GM12892 (cell line): Measurements from ENCODE around the gene PLEKHG1.

ENCODE experiments used
- DNase-seq: peaks from one replicate; pipeline ENCODE4 v3.0.0; 2011; ENCODE audit not compliant: insufficient read length
- FAIRE-seq: peaks from 2 replicates; lab custom pipeline; 2011; peaks lifted over from hg19 to GRCh38; lab: Jason Lieb, UNC
- POLR2A ChIP-seq: IDR thresholded peaks from 2 replicates; pipeline ENCODE4 v1.6.1; 2011; ENCODE audit warnings: low read depth, low read length, control low read depth
- POLR2AphosphoS5 ChIP-seq: IDR thresholded peaks from 2 replicates; pipeline ENCODE4 v1.6.1; 2011; ENCODE audit warnings: low read depth, low read length, control low read depth
- TAF1 ChIP-seq: IDR thresholded peaks from 2 replicates; pipeline ENCODE4 v1.6.1; 2011; ENCODE audit warnings: low read depth, mild to moderate bottlenecking, control low read depth, low read length, borderline replicate concordance

Gene PLEKHG1

DNA sequence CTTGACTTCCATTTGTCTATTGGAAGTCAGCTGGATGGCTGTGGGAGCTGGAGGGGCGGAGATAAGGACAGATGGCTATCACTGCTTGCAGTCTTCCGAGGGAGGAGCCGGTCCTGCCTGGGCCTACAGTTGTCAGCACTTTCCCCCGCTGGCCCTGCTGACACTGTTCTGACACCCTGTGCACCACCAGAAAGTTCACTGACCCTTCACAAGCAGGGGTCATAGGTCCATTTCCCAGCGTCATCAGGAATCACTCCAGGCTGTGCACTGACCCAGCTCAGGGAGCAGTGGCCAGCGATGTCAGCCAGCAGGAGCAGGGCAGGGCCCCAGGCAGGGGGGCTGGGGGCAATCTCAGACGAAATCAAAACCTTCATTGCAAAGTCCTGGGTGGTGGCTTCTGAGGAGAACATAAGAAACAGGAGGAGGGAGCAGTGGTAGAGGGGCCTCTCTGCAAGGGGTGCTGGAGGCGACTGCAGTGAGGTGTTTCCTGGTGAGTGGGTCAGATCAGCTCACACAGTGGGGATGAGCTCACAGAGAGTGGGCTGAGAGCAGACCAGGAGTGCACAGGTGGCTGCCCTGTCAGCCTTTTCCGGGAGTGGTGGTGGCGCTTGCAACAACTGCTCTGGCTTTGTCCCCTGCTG, 26.5 kb upstream of the PLEKHG1 start:
- no peak for TF ChIP-seq POLR2AphosphoS5
- TF ChIP-seq TAF1 = no peak
- no peak for TF ChIP-seq POLR2A
- DNase-seq (no peak), FAIRE-seq (no peak)

DNA sequence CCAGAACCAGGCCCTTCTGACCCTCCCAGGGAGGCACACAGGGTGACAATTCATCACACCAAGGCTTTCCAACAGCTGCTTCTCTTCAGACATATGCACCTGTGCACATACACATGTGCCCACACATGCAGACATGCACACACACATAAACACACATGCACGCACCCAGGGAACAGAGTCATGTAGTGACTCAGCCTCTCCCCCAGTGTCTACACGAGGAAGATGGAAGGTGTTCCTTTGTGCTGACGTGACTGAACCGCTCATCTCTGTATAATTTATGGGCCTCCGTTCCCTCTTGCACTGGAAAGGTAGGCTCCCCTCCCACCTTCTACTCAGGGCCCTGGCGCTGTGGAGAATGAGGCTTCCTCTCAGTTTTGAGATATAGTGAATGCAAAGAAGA, 23.8 kb upstream of the PLEKHG1 start:
- DNase-seq = no peak
- TF ChIP-seq POLR2AphosphoS5 = no peak
- no peak for TF ChIP-seq POLR2A
- TF ChIP-seq TAF1 = no peak
- FAIRE-seq = no peak

DNA sequence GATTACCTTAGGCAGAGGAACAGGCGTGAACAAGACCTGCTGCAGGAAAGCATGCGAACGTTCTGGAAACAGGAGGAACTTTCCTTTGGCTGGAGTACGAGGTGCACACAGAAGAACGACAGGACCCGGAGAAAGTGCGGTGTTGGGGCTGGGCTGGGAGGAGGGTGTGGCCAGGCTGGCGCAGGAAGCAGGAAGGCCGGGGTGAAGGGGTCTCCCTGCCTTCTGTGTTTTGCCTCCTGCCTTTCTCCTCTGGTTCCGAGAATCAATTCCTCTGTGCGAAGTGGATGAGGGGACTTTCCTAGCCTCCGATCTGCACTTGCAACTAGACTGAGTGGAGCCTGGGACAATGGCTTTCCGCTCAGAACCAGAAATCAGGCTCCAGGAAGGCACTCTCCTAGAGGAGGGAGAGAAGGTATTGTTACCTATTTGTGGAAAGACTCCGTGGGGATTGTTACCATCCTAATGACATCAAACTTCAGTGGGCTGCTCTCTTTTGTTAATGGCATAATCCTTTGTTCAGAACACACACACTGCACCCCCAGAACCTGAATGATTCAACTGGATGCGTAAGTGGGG, 22.9 kb upstream of the PLEKHG1 start:
- DNase-seq (no peak), FAIRE-seq (no peak)
- TF ChIP-seq POLR2A (no peak), POLR2AphosphoS5 (no peak), TAF1 (no peak)

DNA sequence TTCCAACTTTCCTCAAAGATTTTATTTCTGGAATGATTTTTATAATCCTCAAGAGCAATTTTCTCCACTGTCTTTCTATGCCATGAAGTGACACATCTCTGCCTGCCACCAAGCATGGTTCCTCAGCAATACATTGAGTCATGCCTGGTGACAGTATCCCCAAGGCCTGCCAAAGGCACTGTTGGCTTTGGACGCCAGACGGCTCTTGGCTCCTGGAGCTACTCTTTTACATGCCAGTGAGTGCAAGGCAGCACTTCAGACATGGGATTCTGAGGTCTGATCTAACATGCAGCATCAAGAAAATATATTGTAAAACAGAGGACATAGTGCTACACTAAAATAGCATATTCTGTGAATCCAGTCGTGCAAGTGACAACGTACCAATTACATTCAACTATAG, 20.1 kb upstream of the PLEKHG1 start:
- no peak for FAIRE-seq
- DNase-seq = no peak
- TF ChIP-seq TAF1 = no peak
- no peak for TF ChIP-seq POLR2AphosphoS5
- TF ChIP-seq POLR2A = no peak

DNA sequence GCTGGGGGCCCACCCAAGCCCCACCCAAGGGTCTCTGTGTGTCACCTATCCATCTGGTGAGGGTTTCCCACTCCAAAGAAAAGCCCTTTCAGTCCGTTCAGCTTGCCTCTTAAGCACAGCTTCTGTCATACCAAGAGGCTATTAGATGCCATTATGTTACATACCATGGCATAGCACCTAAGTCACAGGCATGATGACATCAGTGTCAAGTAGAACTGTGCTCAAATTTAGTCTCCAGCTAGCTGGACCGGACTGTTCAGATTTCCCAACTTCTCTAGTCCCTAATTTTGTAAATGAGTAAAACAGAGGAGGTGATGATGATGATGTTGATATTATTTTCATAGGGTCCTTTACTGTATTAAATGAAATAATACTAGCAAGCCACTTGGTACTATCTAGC, 19.2 kb upstream of the PLEKHG1 start:
- DNase-seq (no peak), FAIRE-seq (no peak)
- TF ChIP-seq TAF1 (no peak), POLR2A (no peak), POLR2AphosphoS5 (no peak)

DNA sequence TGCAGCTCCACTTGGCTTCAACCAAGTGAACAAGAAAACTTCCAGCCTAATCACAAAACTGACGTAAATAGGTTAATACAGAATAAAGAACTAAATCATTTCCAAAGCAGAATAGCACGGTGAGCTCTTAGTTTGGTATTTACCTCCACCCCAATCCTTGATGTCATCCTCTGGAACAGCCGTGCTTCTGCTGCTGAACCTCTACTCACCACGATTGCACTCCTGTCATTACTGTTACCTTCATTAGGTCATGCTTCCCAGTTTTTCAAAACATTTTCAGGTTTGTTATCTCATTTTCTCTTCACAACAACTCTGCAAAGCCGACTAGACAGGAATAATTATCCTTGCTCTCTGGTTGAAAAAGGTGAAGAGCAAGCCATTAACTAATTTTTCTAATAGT, 15.6 kb upstream of the PLEKHG1 start:
- no peak for FAIRE-seq
- TF ChIP-seq POLR2AphosphoS5 (no peak), POLR2A (no peak), TAF1 (no peak)
- no peak for DNase-seq

DNA sequence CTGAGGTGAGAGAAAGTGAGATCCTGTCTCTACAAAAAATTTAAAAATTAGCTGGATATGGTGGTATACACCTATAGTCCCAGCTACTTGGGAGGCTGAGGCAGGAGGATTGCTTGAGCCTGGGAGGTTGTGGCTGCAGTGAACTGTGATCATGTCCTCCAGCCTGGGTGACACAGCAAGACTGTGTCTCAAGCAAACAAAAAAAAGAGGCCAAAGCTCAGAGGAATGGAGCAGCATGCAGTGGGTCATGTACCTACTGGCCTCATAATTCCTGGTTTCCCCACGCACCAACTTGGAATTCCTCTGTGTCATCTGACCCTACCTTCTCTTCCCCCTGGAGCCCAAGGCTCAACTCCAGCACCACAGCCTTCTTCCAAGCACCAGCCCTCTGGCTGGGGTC, 15.1 kb upstream of the PLEKHG1 start:
- TF ChIP-seq POLR2A = no peak
- TF ChIP-seq TAF1 = no peak
- TF ChIP-seq POLR2AphosphoS5 = no peak
- no peak for FAIRE-seq

DNA sequence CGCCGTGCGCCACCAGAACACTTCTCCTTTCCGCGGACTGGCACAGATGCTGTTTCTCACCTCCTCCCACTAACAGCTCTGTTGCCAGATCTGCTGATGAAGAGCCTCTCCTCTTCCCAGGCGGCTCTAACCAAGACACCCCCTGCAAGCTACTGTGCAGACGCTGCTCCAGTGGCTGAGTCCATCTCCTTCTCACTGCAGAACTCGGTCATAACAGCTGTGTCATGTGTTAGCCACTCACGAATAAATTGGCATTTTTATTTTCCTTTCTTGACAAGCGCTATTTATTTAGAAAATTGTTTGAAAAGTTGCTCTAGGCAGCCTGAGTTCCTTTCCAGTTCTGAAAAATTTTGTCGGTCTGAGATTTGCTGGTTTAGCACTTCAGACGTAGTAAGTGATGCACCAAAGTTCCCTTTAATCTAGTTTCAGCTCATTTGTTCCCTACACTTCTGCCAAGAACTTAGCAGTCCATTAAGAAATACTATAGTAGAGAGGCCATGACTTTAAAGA, 12.8 kb upstream of the PLEKHG1 start:
- TF ChIP-seq POLR2A = no peak
- TF ChIP-seq TAF1 = no peak
- TF ChIP-seq POLR2AphosphoS5 = no peak
- DNase-seq = no peak
- FAIRE-seq = no peak

More for the DNA sequence above, 15.1 kb upstream of the PLEKHG1 start:
- DNase-seq = no peak

DNA sequence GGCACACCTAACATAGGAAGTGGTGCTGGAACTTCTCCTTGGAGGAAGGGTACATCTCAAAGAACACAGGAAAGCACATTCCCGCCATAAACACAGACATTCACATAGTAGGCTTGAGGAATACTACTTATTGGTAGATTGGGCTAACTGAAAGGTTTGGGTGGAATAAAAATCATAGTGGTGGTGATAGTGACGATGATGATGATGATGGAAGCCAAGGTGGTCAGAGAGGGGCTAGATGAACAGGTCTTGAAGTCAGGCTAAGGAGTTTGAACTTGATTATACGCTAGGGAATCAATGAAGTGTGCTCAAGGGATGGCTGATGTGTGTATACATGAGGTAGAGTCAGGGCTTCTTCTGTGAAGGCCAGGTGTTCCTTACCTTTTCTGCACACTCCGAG, 12.0 kb upstream of the PLEKHG1 start:
- no peak for TF ChIP-seq POLR2A
- no peak for FAIRE-seq
- no peak for DNase-seq

DNA sequence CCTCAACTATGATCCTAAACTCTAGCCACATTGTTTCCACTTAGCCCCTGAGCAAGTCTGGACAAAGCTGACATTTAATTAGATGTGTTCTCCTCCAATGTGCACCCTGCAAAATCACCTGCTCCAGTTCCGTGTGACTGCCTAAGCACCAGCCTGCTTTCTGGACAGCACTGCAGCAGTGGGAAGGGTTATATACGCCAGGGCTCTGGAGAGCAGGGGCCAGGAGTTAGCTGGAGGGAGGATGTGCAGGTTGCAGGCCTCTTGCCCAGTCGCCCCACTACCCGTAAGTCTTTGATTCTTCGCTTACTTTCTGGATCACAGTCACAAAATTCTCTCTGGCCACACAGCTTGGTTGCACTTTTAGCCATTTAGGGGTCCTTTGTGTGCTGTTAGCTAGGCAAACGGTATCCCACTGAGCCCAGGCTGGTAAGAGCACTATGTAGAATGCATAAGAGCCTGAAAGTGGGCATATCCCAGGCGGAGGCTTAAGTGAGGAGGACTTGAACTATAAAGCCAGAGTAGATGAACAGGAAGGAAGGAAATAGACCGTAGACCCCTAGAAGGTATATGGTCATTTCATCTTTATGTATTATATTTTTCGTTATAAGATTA, 10.7 kb upstream of the PLEKHG1 start:
- no peak for FAIRE-seq
- DNase-seq = no peak
- TF ChIP-seq POLR2AphosphoS5 (no peak), POLR2A (no peak), TAF1 (no peak)

DNA sequence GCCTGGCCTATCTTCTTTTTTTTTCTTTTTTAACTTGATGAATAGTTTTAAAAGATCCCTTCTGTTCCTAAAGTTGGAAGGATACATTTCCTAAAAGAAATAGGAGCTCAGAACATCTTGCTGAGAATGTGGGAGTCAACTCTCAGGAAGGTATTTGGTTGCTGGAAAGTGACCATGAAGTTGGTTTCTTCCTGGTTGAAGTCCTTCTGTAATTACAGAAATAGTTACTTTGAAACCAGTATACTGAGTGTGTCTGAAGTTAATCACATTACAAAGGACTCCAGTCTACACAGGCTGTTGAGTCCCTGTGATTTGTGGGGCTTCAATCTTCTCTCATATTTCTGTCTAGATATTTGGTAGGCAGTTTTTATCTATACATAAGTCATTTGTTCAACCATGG, 9.8 kb upstream of the PLEKHG1 start:
- FAIRE-seq (no peak), DNase-seq (no peak)
- TF ChIP-seq TAF1 = no peak
- TF ChIP-seq POLR2AphosphoS5 = no peak
- no peak for TF ChIP-seq POLR2A

DNA sequence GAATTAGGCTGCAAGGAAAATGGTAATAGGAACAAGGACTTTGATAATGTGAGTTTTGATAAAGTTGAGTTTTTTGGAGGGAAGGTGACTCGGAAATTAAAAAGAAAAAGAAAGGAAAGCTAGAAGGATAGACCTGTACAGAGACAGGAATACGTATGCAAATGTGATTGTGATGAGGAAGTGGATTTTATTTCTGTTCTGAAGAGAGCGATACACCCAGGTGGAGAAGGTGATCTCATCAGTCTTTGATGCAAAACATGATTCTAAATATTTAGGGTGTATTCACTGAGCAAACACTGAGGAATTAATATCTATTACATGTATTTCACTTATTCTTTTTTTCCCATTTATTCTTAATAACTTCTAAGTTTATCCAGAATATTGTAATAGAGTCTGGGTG, 9.2 kb upstream of the PLEKHG1 start:
- DNase-seq (no peak), FAIRE-seq (no peak)
- no peak for TF ChIP-seq TAF1

DNA sequence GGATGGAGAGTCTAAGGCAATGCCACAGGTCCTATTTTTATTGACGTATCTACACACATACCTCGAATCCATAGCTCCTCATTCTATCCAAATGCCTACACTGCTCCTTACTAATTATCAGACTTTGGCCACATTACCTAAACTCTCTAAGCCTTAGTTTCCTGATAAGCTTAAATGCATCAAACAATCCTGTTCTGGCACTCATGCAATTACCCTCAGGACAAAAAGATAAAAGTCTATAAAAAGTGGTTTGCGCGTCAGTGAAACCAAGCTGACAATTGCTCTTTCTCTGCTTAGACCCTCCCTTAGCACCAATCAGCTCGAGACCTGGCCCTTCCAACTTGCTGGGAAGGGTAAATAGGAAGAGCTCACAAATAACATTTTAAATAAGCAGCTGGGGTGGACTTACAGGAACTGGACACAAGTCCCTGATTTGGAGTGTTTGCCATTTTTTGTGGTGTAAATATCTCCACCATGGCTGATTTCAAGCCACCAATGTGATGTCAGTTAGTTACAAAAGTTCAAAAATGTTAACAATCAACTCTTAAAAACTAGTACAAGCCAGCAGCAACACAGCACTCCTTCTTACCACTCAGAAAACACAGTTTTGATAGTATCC, 7.2 kb upstream of the PLEKHG1 start:
- DNase-seq = no peak
- TF ChIP-seq TAF1 (no peak), POLR2AphosphoS5 (no peak), POLR2A (no peak)
- FAIRE-seq = no peak
